ENCODE data around the gene EXOC6B. TPM values are rescaled to one million over a fixed set of nuclear protein-coding genes. Genes with fewer than 3 reads are reported as not detected.
A peak's percentile ranks its signal among the peaks of the same experiment; 100 is the strongest.

EXOC6B gene
- total and polyA plus RNA-seq, 12 donors, result 16.3 to 243 (median 144) TPM

- no peak for TF ChIP-seq CTCF (IDR thresholded peaks at IDR 0.05)
- ATAC-seq (no peak), DNase-seq (no peak)
- Histone ChIP-seq H3K9me3 (no peaks in the 10 kb centered on the region), H3K27me3 (peaks cover 0 to 29% (median 4%) of the 10 kb centered on the region in 7 donors), H3K4me1 (peaks cover 21 to 54% (median 41%) of the 10 kb centered on the region in 9 donors), H3K4me3 (no peak overlapping the region), H3K36me3 (no peaks in the 10 kb centered on the region), H3K27ac (no peak overlapping the region)
- 94 to 95% methylated on average over 14 of the region's 14 CpGs for whole genome bisulfite sequencing, 2 donors
- intact Hi-C loops (cut with DNase I), result loop anchor here in 5 of 10 donors (5.0 to 10.0 kb wide), 4 partner anchors 213 to 585 kb away; no protein-coding TSS in a partner anchor
These were observed 685.8 kb downstream of the EXOC6B start for GRCh38 chr2:72139874-72140620.

GRCh38 chr2:72139471-72139873 is 686.4 kb downstream of the EXOC6B start:
- DNase-seq (no peak), ATAC-seq (no peak)
- no peak for TF ChIP-seq CTCF (IDR thresholded peaks at IDR 0.05)
- peaks cover 0 to 23% (median 0%) of the 10 kb centered on the region in 7 donors for H3K27me3 ChIP-seq
- H3K4me3 ChIP-seq, result no peak overlapping the region
- H3K27ac ChIP-seq, result no peak overlapping the region
- intact Hi-C loops (cut with DNase I), result loop anchor here in 4 of 10 donors (5.0 to 10.0 kb wide), 3 partner anchors 212 to 585 kb away; no protein-coding TSS in a partner anchor
- H3K4me1 ChIP-seq, result peaks cover 21 to 48% (median 38%) of the 10 kb centered on the region in 9 donors
- no peaks in the 10 kb centered on the region for H3K9me3 ChIP-seq
- WGBS, 2 donors, result 94 to 96% methylated on average over 8 of the region's 8 CpGs
- H3K36me3 ChIP-seq, result no peaks in the 10 kb centered on the region

- 85 to 89% methylated on average over 14 of the region's 14 CpGs for WGBS, 2 donors
- Histone ChIP-seq H3K4me1 (peaks cover 21 to 43% (median 33%) of the 10 kb centered on the region in 9 donors), H3K9me3 (no peaks in the 10 kb centered on the region), H3K4me3 (no peak overlapping the region), H3K27ac (no peak overlapping the region), H3K36me3 (no peaks in the 10 kb centered on the region), H3K27me3 (peaks cover 0 to 18% (median 0%) of the 10 kb centered on the region in 7 donors)
- TF ChIP-seq CTCF (IDR thresholded peaks at IDR 0.05), result no peak
- DNase-seq (no peak), ATAC-seq (peak in 1 of 8 donors; percentile 5)
- intact Hi-C loops (cut with DNase I), result loop anchor here in 4 of 10 donors (5.0 to 10.0 kb wide), 3 partner anchors 212 to 584 kb away; no protein-coding TSS in a partner anchor
These were observed 686.9 kb downstream of the EXOC6B start for GRCh38 chr2:72138921-72139381.

- intact Hi-C loops (cut with DNase I), result loop anchor here in 4 of 10 donors (5.0 to 10.0 kb wide), 3 partner anchors 211 to 583 kb away; no protein-coding TSS in a partner anchor
These were observed 687.6 kb downstream of the EXOC6B start for GRCh38 chr2:72138011-72138881.

More at GRCh38 chr2:72138011-72138881, 687.6 kb downstream of the EXOC6B start:
- no peak for TF ChIP-seq CTCF (IDR thresholded peaks at IDR 0.05)
- Histone ChIP-seq H3K36me3 (no peaks in the 10 kb centered on the region), H3K9me3 (no peaks in the 10 kb centered on the region), H3K27me3 (peaks cover 0 to 11% (median 0%) of the 10 kb centered on the region in 7 donors), H3K4me3 (peak overlapping the region in 2 of 10 donors; percentile 11 to 15), H3K4me1 (peaks cover 15 to 36% (median 26%) of the 10 kb centered on the region in 9 donors), H3K27ac (no peak overlapping the region)
- 54 to 59% methylated on average over 24 of the region's 24 CpGs for WGBS, 2 donors
- ATAC-seq, result peak in 7 of 8 donors; percentile 5 to 36 (median 16)
- no peak for DNase-seq

Data from heart right ventricle (tissue), 16 donors.